ENCODE results near the gene HNRNPL.

- TF ChIP-seq CTCF (conservative IDR thresholded peaks at IDR 0.05 in 1 of 2, IDR thresholded peaks at IDR 0.05 in 1 of 2; ENCODE audit: extremely low read depth in 1 of 2, insufficient read depth in 1 of 2, low read depth in 1 of 2, low read length in 2 of 2) (no peak), EZH2 (IDR thresholded peaks at IDR 0.05; ENCODE audit: borderline replicate concordance, low read length) (no peak)
Observed at GRCh38 chr19:38868551-38868950, 18.8 kb upstream of the HNRNPL start.

Data from mammary epithelial cell (primary cell).